NCI-H2196 (cell line): ENCODE results near the gene WDR31.
"Not testable (repeated sequence)": the region's sequence is repeated elsewhere in the genome, so short reads cannot be mapped to it uniquely, and the experiment has no call there.

Experiments
- DNase-seq: peaks from one replicate; lab custom pipeline; 2025; ENCODE audit not compliant: unreplicated experiment; lab: John Stamatoyannopoulos, UW

WDR31 gene

DNA sequence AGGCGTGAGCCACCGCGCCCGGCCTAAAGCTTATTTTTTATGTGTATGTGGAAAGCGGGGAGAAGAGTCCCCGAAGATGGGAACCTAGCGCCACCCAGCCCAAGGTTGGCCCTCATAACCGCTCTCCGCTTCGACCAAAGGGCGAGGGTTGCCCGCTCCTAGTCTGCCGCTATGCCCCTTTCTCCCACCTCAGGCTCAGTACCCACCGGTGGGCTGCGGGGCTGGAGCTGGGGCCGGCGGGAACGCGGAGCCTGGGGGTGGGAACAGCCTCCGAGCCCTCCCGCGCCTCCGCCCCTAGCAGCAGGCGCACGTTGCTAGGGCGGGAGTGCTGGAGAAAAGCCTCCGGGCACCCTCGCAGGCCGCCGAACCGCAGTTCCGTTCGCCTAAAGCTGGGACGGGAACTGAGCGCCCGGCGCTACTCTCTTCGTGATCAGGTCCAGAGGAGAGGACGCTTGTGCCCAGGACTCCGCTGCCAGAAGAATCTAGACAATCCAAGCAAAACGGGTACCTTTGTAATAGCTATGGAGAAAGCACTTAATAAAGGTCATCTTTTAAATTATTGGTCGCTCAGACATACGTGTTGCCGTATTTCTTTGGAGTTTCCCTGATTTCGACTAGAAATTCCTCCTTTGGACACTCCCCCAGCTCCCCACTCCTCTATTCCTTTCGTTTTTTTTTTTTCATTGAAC lies at the start of gene WDR31:
TSS of gene WDR31 (minus strand) at position 265 of the 689 bp plus-strand sequence. CDS start 8,253 bp downstream, outside the sequence.
- DNase-seq, result peak; percentile 86

DNA sequence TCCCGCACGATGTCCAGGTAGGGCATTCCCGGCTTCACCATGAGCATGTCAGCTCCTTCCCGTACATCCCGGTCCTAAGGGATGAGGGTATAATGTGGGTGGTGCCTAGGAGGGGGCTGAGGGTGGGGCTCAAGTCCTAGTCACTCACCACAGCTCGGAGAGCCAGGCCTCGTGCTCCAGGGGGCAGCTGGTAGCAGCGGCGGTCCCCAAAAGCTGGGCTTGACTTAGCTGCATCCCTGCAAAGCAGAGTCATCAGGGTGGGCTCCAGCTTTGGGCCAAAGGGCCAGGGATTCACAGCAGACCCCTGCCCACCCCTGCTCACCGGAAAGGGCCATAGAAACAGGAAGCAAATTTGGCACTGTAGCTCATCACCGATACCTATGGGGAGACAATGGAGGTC lies 49.4 kb upstream of the WDR31 start:
- no peak for DNase-seq

DNA sequence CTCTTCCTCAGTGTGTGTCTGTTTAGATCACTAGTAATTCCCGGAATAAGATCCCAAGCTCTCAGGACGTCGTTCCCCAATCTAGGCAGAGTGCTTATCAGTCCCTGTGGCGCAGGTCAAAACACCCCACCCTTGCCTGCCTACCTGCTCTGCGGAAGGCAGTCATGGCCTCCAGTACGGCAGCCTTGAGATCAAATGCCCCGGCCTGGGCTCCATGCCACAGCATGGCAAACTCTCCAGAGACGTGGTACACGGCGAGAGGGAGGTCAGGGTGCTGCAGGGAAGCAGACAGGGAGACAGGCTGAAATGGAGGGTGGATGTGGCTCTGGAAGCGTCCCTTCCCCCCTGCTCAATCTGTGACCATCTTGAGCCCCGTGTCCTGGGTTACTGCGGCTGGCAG lies 48.8 kb upstream of the WDR31 start:
- no peak for DNase-seq

DNA sequence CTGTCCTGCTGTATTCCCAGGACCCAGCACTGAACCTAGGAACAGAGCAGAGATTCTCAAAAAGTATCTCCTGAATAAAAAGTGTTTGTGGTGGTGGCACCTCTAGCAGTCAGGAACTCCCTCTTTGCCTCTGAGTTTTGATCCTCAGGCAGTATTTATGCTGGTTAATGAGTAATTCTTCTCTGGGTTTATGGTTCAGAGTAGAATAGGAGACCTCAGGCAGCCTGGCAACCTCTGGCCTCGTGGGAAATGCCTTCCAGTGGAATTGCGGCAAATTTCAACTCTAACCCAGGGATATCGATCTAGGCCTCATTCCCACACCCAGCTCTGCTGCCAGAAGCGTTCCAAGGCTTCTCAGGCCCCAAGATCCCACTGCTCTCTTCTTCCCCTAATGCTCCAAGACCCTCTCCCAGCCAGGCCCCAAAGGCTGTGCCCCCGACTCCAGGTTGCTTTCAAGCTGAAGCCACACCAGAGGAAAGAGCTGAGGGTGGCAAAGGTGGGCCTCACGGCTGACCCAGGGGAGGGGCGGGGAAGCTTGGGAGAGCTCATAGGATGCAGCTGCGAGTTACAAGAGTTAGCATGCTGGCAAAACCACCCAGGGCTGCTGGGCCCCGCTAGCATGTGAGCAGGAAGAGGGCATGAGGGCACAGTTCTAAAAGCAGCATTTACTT lies 47.6 kb upstream of the WDR31 start:
- no peak for DNase-seq

DNA sequence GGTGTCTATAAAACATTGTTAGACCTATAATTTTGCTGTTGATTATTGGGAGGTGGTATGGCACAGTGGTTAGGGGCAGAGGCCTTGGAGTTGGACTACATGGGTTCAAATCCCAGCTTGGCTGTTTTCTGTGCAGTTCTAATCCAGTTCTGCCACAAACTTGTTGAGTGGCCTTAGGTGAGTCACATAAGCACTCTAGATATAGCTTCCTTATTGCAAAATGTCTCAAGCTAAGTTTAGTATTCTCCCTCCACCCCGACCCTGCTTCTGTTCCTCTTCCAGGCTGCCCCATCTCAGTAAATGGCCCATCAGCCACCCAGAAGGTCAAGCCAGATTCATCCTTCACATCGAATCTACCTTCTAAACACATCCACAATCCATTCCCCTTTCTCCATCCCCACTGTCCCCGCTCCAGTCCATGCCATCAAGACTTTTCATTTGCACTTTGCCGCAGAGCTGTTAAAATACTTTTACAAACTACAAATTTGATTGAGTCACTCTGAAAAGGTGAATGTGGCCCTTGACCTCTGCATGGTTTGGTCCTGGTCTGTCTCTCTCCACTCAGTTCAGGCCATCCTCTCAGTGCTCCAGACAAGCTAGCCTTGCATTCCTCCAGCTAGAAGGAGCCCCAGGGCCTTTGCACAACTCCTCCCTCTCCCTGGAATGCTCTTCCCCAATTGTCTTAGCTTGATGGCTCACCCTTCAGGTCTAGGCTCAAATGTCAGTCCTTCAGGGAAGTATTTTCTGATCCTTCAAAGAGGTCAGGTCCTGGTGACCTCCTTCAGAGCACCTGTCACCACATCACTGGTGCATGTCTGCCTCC lies 46.7 kb upstream of the WDR31 start:
- DNase-seq, result no peak

DNA sequence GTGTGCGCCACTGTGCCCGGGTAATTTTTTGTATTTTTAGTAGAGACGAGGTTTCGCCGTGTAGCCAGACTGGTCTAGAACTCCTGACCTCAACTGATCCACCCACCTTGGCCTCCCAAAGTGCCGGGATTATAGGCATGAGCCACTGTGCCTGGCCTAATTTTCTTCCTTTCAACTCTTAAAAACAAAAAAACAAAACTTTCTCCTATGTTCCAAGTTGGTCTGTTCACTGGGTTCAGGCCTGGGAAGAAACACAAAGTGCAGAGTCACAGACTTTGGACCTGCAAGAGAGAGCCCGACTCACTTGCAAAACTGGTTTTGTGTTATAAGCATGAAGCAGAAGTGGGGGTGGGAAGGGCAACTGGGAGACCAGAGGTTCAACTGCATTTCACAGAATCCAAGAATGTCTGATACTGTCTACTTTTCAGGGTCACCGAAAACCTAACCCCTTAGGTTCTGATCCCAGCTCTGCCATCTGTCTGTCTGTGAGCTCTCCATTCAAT lies 41.9 kb upstream of the WDR31 start:
- DNase-seq, result no peak

DNA sequence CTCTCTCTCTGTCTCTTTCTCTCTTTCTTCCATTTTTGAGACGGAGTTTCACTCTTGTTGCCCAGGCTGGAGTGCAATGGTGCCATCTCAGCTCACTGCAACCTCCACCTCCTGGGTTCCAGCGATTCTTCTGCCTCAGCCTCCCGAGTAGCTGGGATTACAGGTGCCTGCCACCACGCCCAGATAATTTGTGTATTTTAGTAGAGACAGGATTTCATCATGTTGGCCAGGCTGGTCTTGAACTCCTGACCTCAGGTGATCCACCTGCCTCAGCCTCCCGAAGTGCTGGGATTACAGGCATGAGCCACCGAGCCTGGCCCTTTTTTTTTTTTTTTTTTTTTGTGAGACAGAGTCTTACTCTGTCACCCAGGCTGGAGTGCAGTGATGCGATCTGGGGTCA lies 41.4 kb upstream of the WDR31 start:
- not testable (repeated sequence) for DNase-seq

DNA sequence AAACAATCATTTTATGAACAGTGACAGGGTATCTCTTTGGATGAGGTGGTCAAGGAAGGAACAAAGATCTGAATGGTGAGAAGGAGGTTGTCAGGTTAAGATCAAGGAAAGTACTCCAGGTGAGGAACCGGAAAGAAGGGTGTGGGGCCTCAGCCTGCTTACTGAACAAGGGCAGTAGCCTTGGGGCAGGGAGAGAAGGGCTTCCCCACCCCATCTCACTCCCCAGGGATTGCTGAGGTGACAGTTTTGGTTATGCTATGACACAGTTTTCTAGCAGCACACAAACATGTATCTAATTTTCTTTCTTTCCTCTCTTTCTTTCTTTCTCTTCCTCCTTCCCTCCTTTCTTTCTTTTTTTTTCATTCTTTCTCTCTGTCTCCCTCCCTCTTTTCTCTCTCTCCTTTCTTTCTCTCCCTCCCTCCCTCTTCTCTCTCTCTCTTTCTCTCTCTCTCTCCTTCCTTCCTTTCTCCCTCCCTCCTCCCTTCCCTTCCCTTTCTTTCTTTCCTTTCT lies 40.8 kb upstream of the WDR31 start:
- no peak for DNase-seq

DNA sequence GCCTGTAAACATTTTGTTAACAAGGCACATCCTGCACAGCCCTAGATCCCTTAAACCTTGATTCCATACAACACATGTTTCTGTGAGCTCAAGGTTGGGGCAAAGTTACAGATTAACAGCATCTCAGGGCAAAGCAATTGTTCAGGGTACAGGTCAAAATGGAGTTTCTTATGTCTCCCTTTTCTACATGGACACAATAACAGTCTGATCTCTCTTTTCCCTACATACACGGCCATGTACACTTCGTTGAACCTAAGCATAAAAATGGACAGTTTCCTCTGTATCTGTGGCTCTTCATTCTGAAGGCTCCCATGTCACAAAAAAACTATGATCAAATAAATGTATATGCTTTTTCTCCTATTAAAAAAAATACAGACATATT lies 39.7 kb upstream of the WDR31 start:
- DNase-seq, result not testable (repeated sequence)

DNA sequence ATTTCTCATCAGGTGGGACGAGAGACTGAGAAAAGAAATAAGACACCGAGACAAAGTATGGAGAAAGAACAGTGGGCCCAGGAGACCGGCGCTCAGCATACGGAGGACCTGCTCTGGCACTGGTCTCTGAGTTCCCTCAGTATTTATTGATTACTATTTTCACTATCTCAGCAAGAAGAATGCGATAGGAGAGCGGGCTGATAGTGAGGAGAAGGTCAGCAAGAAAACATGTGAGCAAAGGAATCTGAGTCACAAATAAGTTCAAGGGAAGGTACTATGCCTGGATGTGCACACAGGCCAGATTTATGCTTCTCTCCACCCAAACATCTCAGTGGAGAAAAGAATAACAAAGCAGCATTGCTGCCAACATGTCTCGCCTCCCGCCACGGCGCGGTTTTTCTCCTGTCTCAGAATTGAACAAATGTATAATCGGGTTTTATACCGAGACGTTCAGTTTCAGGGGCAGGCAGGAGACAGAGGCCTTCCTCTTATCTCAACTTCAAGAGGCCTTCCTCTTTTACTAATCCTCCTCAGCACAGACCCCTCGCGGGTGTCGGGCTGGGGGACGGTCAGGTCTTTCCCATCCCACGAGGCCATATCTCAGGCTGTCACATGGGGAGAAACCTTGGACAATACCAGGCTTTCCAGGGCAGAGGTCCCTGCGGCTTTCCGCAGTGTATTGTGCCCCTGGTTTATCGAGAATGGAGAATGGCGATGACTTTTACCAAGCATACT lies 39.2 kb upstream of the WDR31 start:
- DNase-seq, result not testable (repeated sequence)

DNA sequence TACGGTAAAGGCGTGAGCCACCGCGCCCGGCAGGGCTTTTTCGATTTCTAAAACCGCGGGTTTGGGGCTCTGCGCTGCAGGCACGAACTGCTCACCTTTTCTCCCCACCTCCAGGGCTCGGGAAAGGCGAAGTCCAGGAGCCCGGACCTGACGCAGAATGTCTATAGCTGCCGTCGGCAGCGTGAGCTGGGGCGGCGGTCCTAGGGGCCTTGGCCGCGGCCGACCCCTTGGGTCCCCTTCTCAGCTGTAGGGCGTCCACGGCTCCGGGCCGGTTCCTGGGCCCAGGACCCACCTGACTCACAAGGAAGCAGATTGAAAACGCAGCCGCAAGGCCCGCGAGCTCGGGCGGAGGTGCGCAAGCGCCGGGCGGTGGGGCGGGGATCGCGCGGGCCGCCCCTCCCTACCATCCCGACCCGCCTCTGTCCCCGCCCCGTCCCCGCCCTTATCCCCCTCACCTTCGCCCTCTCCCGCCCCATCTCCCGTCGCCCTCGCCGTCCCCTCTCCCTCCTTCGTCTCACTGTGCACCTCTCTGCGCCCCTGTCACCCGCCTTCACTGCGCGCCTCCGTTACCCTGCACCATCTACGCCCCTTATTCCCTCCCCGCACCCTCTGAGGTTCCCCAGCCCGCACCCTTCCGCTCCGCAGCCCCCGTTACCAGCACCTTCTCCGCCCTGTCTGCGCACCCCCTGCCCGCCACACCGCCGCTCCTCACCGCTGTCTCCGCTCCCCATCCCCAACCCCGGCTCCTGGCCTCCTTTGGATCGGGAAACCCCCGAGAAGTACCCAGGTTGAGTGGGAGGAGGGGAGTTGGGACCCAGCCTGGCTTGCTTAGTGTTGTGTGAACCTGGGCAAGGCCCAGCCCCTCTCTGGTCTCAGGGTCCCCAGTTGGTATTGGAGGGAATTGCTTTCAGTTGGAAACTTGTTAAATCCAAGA lies 36.8 kb upstream of the WDR31 start, which contains the start of gene HDHD3:
TSS of gene HDHD3 (minus strand) at position 353 of the 934 bp plus-strand sequence. CDS start 2,632 bp downstream, outside the sequence.
- peak; percentile 84 for DNase-seq

DNA sequence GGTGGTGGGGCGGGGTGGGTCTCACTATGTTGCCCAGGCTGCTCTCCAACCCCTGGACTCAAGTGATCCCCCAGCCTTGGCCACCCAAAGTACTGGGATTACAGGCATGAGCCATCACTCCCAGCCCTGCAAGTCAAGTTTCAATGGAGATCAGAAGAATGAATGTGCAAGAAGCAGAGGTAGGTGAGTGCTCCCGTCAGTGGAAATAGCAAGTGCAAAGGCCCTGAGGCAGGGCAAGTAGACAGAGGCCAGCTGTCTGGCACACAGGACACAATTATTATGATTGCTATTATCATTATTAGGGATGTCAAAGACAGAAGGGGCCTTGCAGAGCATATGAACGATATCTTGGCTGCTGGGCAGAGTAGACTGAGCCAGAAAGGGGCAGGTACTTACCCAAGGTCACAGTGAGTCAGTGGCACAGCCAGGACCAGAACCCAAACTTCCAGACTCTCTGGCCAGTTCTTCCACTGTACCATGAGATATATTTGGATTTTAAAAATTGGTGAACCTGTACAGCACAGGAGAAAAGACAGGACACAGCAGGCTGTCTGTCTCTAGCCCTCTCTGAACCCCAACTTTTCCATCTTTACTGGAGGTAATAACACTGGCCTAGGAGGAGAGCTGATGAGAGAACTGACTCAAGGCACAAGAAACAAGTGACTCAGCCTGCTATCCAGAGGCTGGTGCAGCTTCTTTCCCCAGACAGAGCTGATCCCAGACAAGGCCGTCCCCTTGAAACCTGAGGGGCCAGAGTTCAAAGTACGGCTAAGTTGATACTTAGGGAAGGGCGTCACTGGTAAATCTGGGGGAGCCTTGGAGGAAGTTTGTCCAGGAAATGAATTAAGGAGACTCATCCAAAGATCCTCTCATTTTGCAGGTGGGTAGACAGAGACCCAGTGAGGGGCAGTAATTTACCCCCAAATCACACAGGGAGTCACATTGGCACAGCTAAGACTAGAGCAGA lies 35.3 kb upstream of the WDR31 start:
- DNase-seq, result no peak

DNA sequence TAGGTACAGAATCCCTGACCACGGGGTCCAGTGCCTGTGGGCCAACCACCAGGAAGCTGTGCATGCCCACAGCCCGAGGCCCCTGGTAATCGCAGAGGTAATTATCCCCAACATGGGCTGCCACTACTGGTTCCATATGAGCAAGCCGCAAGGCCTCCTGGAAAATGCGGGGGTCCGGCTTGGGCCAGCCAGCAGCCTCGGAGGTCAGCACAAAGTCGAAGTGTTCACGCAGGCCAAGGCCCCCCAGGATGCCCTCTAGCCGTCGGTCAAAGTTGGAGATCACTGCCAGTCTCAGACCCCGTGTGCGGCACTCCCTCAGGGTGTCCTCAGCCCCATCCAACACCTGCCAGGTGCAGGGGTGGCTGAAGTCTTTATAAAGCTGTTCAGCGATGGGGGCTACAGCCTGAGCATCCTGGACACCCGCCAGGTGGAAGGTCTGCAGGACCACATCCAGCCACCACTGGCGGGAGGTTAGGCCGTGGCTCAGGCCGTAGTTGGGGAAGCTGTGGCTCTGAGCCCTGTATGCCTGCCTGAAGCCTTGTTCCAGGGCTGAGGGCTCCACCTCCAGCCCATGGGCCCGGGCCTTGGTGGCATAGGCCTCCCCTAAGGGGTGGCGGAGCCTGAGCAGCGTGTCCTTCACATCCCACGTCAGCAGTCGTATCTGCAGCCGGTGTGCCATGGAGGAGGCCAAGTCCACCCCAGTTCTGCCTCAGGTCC lies 33.8 kb upstream of the WDR31 start:
- no peak for DNase-seq

DNA sequence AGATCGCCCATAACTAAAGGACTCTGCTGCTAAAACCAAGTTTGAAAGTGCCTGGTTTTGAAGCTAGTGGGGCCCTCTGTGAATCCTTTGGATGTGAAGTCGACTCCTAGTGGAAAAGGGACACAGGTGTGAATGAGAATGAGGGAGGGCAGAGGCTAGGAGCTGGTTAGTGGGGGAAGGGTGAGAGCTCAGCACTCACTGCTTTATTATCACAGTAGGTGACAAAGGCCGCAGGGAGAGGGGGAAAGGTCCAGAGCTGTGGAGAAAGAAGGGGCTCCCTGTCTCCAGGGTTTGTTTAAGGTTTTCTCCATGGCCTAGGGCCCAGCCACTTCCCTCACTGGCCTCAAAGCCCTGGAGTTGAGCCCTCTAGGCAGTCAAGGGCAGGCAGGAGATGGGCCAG lies 33.2 kb upstream of the WDR31 start:
- DNase-seq, result no peak

DNA sequence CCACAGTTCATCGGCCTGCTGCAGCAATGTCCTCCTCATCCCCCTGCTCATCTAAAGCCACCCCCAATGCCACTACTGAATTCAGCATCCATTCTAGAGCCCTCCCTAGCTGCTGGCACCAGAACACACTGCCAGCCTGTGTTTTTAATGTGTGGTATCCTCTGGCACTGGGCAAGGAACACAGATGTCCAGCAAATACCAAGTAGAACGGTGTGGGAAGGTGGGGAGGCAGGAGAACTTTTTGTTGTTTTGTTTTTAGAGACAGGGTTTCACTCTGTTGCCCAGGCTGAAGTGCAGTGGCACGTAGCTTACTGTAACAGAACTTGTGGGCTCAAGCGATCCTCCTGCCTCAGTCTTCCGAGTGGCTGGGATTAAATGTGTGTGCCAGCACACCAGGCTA lies 32.0 kb upstream of the WDR31 start:
- DNase-seq, result no peak

DNA sequence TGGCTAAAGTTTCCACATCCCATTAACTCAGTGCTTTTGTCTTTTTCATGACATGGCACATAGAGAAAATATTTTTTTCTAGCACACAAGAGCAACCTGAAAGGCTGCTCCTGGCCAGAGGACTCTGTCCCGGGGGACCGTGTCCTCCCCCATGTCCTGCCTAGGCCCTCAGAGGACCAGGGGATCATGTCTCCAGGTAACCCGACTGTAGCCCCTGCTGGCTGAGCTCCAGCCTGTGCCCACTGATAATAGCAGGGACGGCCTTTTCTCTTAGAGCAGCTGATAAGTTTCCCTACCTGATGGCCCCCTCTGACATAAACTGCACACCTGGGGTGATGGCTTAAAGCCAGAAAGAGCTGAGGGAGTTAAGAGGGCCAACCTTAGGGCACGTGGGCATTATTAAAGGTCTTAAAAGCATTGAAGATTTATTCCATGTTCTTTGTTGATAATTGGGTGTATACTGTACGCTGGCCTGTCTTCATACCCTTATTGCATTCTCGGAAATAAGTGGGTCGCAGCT lies 30.8 kb upstream of the WDR31 start:
- DNase-seq, result no peak

DNA sequence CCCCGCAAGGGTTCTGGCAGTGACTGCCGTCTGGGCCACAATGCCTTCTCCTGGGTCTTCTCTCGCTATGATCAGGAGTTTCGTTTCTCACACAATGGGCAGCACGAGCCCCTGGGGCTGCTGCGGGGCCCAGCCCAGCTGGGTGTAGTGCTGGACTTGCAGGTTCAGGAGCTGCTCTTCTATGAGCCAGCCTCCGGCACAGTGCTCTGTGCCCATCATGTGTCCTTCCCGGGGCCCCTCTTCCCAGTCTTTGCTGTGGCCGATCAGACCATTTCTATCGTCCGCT lies 29.7 kb upstream of the WDR31 start:
- DNase-seq, result no peak
